HepG2 (cell line): ENCODE measurements around the gene PIGO. TPM values are rescaled to one million over a fixed set of nuclear protein-coding genes. Genes with fewer than 3 reads are reported as not detected.

ENCODE experiments used
- AGO2 ChIP-seq: fragments of 200-400 bp; formaldehyde crosslinking; optimal IDR thresholded peaks from 2 replicates; pipeline ENCODE3; 2017; ENCODE audit warnings: mild to moderate bottlenecking, low read depth, low read length, moderate library complexity
- AKAP8 ChIP-seq: sonication (generic); formaldehyde crosslinking; IDR thresholded peaks from 2 replicates; pipeline ENCODE4 v1.5.1; 2020; ENCODE audit warnings: mild to moderate bottlenecking, missing genetic modification reagents
- CHD2 ChIP-seq: IDR thresholded peaks from 2 replicates; pipeline ENCODE4 v1.6.1; 2011; ENCODE audit warnings: low read depth, low read length, improper control_type of control experiment
- EHMT2 ChIP-seq: fragments of 200-600 bp; sonication (generic); IDR thresholded peaks from 2 replicates; pipeline ENCODE4 v1.7.0; 2017; ENCODE audit warnings: antibody characterized with exemption, low read depth, low read length, borderline replicate concordance
- GMEB2 ChIP-seq: IDR thresholded peaks from 2 replicates; pipeline ENCODE4 v1.6.1; 2016; ENCODE audit warnings: missing biosample characterization, missing genetic modification reagents, low read depth
- HOXD1 ChIP-seq: sonication (generic); formaldehyde crosslinking; IDR thresholded peaks from 2 replicates; pipeline ENCODE4 v1.5.0; 2020; ENCODE audit warnings: missing genetic modification reagents
- IRF1 ChIP-seq: sonication (generic); formaldehyde crosslinking; IDR thresholded peaks from 2 replicates; pipeline ENCODE4 v1.4.0; 2020; ENCODE audit warnings: low read depth, mild to moderate bottlenecking, missing genetic modification reagents
- ISL2 ChIP-seq: sonication (generic); formaldehyde crosslinking; IDR thresholded peaks from 2 replicates; pipeline ENCODE4 v1.5.0; 2020; ENCODE audit warnings: missing genetic modification reagents
- KAT7 ChIP-seq: IDR thresholded peaks from 2 replicates; pipeline ENCODE4 v1.6.1; 2018; ENCODE audit warnings: borderline replicate concordance, missing compliant biosample characterization
- MED13 ChIP-seq: sonication (generic); formaldehyde crosslinking; IDR thresholded peaks from 2 replicates; pipeline ENCODE4 v1.5.0; 2020; ENCODE audit warnings: missing genetic modification reagents
- MLLT10 ChIP-seq: sonication (generic); formaldehyde crosslinking; IDR thresholded peaks from 2 replicates; pipeline ENCODE4 v1.4.0; 2020; ENCODE audit warnings: missing genetic modification reagents
- NFRKB ChIP-seq: fragments of 450-650 bp; IDR thresholded peaks from 2 replicates; pipeline ENCODE4 v1.6.1; 2017
- TCF7 ChIP-seq: sonication (generic); IDR thresholded peaks from 2 replicates; pipeline ENCODE4 v1.6.1; 2016; ENCODE audit warnings: antibody characterized with exemption, low read depth
- TSC22D2 ChIP-seq: sonication (generic); formaldehyde crosslinking; IDR thresholded peaks from 2 replicates; pipeline ENCODE4 v1.5.1; 2020; ENCODE audit warnings: missing genetic modification reagents, mild to moderate bottlenecking, borderline replicate concordance
- ZMAT3 ChIP-seq: sonication (generic); formaldehyde crosslinking; conservative IDR thresholded peaks from 2 replicates; pipeline ENCODE4 v1.7.0; 2021; ENCODE audit warnings: missing genetic modification reagents
- ZNF17 ChIP-seq: sonication (generic); formaldehyde crosslinking; IDR thresholded peaks from 2 replicates; pipeline ENCODE4 v1.5.0; 2020; ENCODE audit warnings: mild to moderate bottlenecking, missing genetic modification reagents
- ZNF503 ChIP-seq: sonication (generic); formaldehyde crosslinking; IDR thresholded peaks from 2 replicates; pipeline ENCODE4 v1.4.0; 2020; ENCODE audit warnings: missing genetic modification reagents
- ZNF660 ChIP-seq: sonication (generic); formaldehyde crosslinking; IDR thresholded peaks from 2 replicates; pipeline ENCODE4 v1.5.1; 2020; ENCODE audit warnings: mild to moderate bottlenecking, low read depth, missing genetic modification reagents, borderline replicate concordance
- ZNF720 ChIP-seq: sonication (generic); formaldehyde crosslinking; IDR thresholded peaks from 2 replicates; pipeline ENCODE4 v1.4.0; 2020; ENCODE audit warnings: missing genetic modification reagents
- polyA plus RNA-seq, 8 experiments: library from polyadenylated mRNA; depleted of rRNA in 3 of 8; stranded (reverse) in 7 of 8; unstranded in 1 of 8; fragments of >200 nt; fragmentation: Illumina TruSeq in 4 of 8; extraction: Trizol in 4 of 8; gene quantifications; 2 replicates each; pipeline versions ENCODE4 v1.2.1 to v1.2.3, GENCODE V29; 2011 to 2016; ENCODE audit warnings: low read depth in 4 of 8, missing spikeins in 1 of 8, mixed read lengths in 1 of 8; ENCODE audit not compliant: insufficient read depth in 1 of 8
- total RNA-seq, 5 experiments: library from RNA; depleted of rRNA; stranded (reverse); fragments of >200 nt; fragmentation: Illumina TruSeq; extraction: Trizol; gene quantifications; 2 replicates each; pipeline ENCODE4 v1.2.3, GENCODE V29; 2016; ENCODE audit warnings: low read depth in 1 of 5
- TF ChIP-seq, protein P1 (sequence below): IDR thresholded peaks from 2 replicates; pipeline ENCODE4 v1.6.1; 2016; ENCODE audit warnings: low read depth, borderline replicate concordance
- TF ChIP-seq, protein P2 (sequence below): sonication (generic); formaldehyde crosslinking; conservative IDR thresholded peaks from 2 replicates; pipeline ENCODE4 v1.4.0; 2020; ENCODE audit warnings: missing genetic modification reagents

The PIGO gene
- total and polyA plus RNA-seq, 2 of the 13 experiments (the other 11 are each of a cell fraction or from before 2014, with no cell fraction given): 20.5 to 26.2 TPM

- TF ChIP-seq ZNF660 (no peak), TCF7 (no peak), MED13 (no peak), EHMT2 (no peak), HOXD1 (CRISPR knock-in tag) (no peak), ZNF17 (no peak), AGO2 (peak; percentile 97), ZNF503 (CRISPR knock-in tag) (no peak; the same call in 1 of the 2 replicates), KAT7 (no peak), ISL2 (CRISPR knock-in tag) (0 out of 2 replicates have a peak, but pooled peaks have one; percentile 45), IRF1 (no peak), ZMAT3 (CRISPR knock-in tag) (peak; percentile 25; the same call in 1 of the 2 replicates), NFRKB (no peak), CHD2 (no peak; the same call in 1 of the 2 replicates), TSC22D2 (CRISPR knock-in tag) (peak; percentile 26; the same call in 1 of the 2 replicates), GMEB2 (CRISPR knock-in tag) (no peak), MLLT10 (CRISPR knock-in tag) (no peak), AKAP8 (CRISPR knock-in tag) (no peak), ZNF720 (no peak)
- TF ChIP-seq, protein P1, sequence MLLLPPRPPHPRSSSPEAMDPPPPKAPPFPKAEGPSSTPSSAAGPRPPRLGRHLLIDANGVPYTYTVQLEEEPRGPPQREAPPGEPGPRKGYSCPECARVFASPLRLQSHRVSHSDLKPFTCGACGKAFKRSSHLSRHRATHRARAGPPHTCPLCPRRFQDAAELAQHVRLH (CRISPR knock-in tag): peak; percentile 50; the same call in 1 of the 2 replicates
- TF ChIP-seq, protein P2, sequence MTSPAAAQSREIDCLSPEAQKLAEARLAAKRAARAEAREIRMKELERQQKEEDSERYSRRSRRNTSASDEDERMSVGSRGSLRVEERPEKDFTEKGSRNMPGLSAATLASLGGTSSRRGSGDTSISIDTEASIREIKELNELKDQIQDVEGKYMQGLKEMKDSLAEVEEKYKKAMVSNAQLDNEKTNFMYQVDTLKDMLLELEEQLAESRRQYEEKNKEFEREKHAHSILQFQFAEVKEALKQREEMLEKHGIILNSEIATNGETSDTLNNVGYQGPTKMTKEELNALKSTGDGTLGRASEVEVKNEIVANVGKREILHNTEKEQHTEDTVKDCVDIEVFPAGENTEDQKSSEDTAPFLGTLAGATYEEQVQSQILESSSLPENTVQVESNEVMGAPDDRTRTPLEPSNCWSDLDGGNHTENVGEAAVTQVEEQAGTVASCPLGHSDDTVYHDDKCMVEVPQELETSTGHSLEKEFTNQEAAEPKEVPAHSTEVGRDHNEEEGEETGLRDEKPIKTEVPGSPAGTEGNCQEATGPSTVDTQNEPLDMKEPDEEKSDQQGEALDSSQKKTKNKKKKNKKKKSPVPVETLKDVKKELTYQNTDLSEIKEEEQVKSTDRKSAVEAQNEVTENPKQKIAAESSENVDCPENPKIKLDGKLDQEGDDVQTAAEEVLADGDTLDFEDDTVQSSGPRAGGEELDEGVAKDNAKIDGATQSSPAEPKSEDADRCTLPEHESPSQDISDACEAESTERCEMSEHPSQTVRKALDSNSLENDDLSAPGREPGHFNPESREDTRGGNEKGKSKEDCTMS: no peak
Measured at GRCh38 chr9:35071814-35072460, 24.5 kb downstream of the PIGO start (continued).
